Measurements from ENCODE around the gene ZNF423. TPM values are rescaled to one million over a fixed set of nuclear protein-coding genes. Genes with fewer than 3 reads are reported as not detected.

ZNF423 gene
- total and polyA plus RNA-seq, 7 donors, result 2.3 to 30.7 (median 14.4) TPM

DNA sequence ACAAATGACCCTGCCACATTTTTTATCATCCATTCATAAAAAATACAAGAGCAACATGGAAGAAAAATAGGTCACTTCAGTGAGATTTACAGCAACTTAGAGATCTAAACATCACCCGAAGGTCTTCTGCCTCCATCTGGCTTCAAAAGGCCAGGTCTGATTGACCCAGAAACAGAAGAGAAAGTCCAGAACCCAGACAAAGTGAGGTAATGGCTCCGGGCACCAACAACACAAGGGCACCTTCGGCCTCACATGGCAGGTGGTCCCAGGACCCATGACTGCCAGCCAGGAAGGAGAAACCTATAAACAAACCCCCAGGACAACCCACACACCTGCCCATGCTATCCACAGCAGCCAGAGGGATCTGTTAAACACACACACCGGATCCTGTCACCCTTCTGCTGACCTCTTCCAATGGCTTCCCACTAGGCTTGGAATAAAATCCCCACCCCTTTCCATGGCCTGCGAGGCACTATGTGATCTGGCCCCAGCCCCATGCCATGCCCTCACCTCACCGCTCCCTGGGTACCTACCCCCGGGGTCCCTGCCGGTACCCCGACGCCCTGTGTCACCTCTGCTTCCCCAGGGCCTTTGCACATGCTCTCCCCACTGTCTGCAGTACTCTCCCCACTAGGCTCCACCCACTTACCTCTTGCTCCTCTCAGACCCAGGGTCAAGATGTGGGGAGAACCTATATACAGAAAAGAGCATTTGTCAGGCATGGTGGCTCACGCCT lies 149.1 kb downstream of the ZNF423 start:
- TF ChIP-seq, protein P1, sequence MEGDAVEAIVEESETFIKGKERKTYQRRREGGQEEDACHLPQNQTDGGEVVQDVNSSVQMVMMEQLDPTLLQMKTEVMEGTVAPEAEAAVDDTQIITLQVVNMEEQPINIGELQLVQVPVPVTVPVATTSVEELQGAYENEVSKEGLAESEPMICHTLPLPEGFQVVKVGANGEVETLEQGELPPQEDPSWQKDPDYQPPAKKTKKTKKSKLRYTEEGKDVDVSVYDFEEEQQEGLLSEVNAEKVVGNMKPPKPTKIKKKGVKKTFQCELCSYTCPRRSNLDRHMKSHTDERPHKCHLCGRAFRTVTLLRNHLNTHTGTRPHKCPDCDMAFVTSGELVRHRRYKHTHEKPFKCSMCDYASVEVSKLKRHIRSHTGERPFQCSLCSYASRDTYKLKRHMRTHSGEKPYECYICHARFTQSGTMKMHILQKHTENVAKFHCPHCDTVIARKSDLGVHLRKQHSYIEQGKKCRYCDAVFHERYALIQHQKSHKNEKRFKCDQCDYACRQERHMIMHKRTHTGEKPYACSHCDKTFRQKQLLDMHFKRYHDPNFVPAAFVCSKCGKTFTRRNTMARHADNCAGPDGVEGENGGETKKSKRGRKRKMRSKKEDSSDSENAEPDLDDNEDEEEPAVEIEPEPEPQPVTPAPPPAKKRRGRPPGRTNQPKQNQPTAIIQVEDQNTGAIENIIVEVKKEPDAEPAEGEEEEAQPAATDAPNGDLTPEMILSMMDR (IDR thresholded peaks at IDR 0.05), result no peak
- WGBS, 3 donors, result 95 to 96% (median 96%) methylated on average over 11 of the region's 11 CpGs
- no peak for ATAC-seq
- H3K27me3 ChIP-seq (ENCODE audit: insufficient read depth in 3 of 3, low read length in 2 of 3), result no peaks in the 10 kb centered on the region
- H3K27ac ChIP-seq, result no peak overlapping the region
- no peak for DNase-seq
- peaks cover 14% of the 10 kb centered on the region for H3K4me1 ChIP-seq
- H3K36me3 ChIP-seq (ENCODE audit: insufficient read depth in 1 of 2, low read depth in 1 of 2), result no peaks in the 10 kb centered on the region
- intact Hi-C loops (cut with DNase I), result no loop called here
- H3K4me3 ChIP-seq, result no peak overlapping the region
- H3K9me3 ChIP-seq, result no peaks in the 10 kb centered on the region

DNA sequence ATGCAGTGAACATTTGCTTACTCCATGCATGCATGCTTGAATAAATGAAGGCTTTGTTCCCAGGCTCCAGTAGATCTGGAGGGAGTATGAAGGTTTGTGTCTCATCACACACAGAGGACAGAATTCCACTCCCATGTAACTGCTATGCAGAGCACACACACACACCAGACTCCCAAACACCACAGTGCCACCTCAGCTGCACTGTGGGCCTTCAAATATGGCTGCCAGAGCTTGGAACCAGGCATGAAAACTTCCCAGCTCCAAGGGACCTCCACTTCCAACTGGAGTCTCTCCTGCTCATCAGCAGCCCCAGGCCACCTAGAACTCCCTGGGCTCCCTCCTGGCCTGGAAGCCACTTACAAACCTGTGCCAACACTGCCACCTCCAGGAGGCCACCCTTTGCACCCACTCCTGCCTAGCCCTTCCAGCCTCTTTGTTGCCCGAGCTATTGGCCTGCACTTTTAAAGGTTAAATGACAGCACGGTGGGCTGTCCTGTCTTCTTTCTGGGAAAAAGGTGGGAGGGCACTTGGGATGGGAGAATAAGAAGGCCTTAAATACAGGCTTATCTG lies 151.2 kb downstream of the ZNF423 start:
- Histone ChIP-seq H3K27ac (no peak overlapping the region), H3K27me3 (ENCODE audit: insufficient read depth in 3 of 3, low read length in 2 of 3) (no peaks in the 10 kb centered on the region), H3K4me1 (peaks cover 27% of the 10 kb centered on the region), H3K36me3 (ENCODE audit: insufficient read depth in 1 of 2, low read depth in 1 of 2) (no peaks in the 10 kb centered on the region), H3K4me3 (no peak overlapping the region), H3K9me3 (no peaks in the 10 kb centered on the region)
- WGBS, 3 donors, result 95 to 100% (median 98%) methylated on average over 2 of the region's 2 CpGs
- intact Hi-C loops (cut with DNase I), result no loop called here
- DNase-seq (no peak), ATAC-seq (no peak)
- TF ChIP-seq, protein P1 (IDR thresholded peaks at IDR 0.05), result no peak

DNA sequence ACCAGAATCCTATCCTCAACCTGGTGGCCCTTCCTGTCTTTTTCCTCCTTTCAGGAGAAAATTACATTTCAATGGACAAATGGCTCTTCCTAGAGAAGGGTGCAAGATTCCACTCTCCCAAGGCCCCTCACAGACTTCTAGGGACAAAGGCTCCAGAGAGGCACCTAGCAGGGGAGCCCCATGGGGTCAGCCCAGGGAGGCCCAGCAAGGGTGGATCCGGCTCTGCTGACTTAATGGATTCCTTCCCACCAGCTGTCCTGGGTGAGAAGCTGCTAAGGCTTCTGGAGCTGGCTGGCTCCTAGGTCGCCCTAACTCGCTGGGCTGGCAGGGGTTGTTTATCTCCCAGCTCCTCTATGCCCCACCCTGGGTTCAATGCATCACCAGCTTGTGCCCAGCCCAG lies 152.4 kb downstream of the ZNF423 start:
- H3K9me3 ChIP-seq, result no peaks in the 10 kb centered on the region
- DNase-seq (no peak), ATAC-seq (peak in 1 of 4 donors; percentile 47)
- no peaks in the 10 kb centered on the region for H3K27me3 ChIP-seq (ENCODE audit: insufficient read depth in 3 of 3, low read length in 2 of 3)
- H3K4me1 ChIP-seq, result peaks cover 30% of the 10 kb centered on the region
- intact Hi-C loops (cut with DNase I), result no loop called here
- no peaks in the 10 kb centered on the region for H3K36me3 ChIP-seq (ENCODE audit: insufficient read depth in 1 of 2, low read depth in 1 of 2)
- WGBS, 3 donors, result 42 to 71% (median 46%) methylated on average over 3 of the region's 3 CpGs
- H3K27ac ChIP-seq, result no peak overlapping the region
- no peak overlapping the region for H3K4me3 ChIP-seq
- TF ChIP-seq, protein P1 (IDR thresholded peaks at IDR 0.05), result no peak

DNA sequence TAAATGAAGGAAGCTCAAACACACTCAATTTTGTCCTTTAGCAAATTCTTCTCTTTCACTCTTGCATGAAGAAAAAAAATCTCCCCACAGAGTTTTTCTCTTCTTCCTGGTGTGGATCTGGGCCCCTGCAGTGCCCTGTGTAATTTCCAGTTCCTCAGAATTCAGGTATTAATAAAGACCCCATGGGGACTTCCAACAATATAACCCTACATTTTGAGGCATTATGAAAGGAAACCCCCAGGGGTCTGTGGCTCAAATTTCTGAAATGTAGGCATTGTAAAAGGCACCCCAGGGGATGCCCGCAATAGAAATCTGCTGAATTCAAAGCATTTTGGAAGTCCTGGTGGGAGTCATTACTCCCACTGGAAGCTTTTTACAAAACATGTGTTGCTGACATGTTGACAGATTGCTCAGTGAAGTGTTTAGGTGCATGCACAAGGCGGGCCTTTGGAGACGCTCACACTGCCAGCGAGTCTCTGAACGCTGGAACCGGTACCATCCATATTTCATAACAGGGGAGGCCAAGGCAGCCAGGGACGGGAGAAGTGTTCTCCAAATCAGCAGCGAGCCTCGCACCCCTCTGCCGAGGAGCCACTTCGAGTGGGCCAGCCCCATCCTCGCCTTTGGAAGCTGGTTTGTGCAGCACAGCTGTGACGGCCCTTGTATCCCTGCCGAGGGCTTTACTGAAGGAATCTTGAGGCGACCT lies 154.0 kb downstream of the ZNF423 start:
- intact Hi-C loops (cut with DNase I), result no loop called here
- ATAC-seq, result peak; percentile 27 to 79 (median 70)
- H3K27me3 ChIP-seq (ENCODE audit: insufficient read depth in 3 of 3, low read length in 2 of 3), result no peaks in the 10 kb centered on the region
- no peak overlapping the region for H3K27ac ChIP-seq
- TF ChIP-seq, protein P1 (IDR thresholded peaks at IDR 0.05), result no peak
- H3K9me3 ChIP-seq, result no peaks in the 10 kb centered on the region
- 44 to 65% (median 44%) methylated on average over 15 of the region's 15 CpGs for WGBS, 3 donors
- peaks cover 30% of the 10 kb centered on the region for H3K4me1 ChIP-seq
- DNase-seq, result peak; percentile 76 to 88
- no peak overlapping the region for H3K4me3 ChIP-seq
- no peaks in the 10 kb centered on the region for H3K36me3 ChIP-seq (ENCODE audit: insufficient read depth in 1 of 2, low read depth in 1 of 2)

All from psoas muscle (tissue), 8 donors.